ENCODE results near the gene CDK8. TPM values are rescaled to one million over a fixed set of nuclear protein-coding genes. Genes with fewer than 3 reads are reported as not detected.
A peak's percentile ranks its signal among the peaks of the same experiment; 100 is the strongest.

Gene CDK8
- total and polyA plus RNA-seq, 2 experiments from 2014 or later: 13.6 to 24.0 TPM

DNA sequence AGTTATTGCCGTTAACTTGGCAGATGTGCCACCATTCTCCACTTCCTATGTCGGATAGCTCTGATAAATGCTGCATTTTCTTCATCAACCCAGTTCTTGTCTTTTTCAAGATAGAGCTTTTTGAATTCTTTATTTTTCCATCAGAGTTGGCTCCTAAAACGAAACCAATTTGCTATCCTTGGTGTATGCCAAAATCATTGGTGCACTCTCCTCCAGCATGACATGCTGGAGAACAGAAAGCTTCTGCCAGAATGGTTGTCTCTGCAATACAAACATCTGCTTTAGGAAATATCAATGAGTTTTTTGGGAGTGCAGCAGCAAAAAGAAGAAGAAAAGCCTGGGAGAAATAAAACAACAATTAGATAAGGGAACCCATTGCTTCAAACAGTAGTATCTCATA is 124.2 kb downstream of the CDK8 start (continued):
- TF ChIP-seq STAT1 (IDR thresholded peaks at IDR 0.05; ENCODE audit: unreplicated experiment): no peak
- TF ChIP-seq, protein P1, sequence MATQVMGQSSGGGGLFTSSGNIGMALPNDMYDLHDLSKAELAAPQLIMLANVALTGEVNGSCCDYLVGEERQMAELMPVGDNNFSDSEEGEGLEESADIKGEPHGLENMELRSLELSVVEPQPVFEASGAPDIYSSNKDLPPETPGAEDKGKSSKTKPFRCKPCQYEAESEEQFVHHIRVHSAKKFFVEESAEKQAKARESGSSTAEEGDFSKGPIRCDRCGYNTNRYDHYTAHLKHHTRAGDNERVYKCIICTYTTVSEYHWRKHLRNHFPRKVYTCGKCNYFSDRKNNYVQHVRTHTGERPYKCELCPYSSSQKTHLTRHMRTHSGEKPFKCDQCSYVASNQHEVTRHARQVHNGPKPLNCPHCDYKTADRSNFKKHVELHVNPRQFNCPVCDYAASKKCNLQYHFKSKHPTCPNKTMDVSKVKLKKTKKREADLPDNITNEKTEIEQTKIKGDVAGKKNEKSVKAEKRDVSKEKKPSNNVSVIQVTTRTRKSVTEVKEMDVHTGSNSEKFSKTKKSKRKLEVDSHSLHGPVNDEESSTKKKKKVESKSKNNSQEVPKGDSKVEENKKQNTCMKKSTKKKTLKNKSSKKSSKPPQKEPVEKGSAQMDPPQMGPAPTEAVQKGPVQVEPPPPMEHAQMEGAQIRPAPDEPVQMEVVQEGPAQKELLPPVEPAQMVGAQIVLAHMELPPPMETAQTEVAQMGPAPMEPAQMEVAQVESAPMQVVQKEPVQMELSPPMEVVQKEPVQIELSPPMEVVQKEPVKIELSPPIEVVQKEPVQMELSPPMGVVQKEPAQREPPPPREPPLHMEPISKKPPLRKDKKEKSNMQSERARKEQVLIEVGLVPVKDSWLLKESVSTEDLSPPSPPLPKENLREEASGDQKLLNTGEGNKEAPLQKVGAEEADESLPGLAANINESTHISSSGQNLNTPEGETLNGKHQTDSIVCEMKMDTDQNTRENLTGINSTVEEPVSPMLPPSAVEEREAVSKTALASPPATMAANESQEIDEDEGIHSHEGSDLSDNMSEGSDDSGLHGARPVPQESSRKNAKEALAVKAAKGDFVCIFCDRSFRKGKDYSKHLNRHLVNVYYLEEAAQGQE (IDR thresholded peaks at IDR 0.05; ENCODE audit: unreplicated experiment): no peak
- no peak for TF ChIP-seq CREB1 (CRISPR knock-in tag; IDR thresholded peaks at IDR 0.05; ENCODE audit: low read depth)

DNA sequence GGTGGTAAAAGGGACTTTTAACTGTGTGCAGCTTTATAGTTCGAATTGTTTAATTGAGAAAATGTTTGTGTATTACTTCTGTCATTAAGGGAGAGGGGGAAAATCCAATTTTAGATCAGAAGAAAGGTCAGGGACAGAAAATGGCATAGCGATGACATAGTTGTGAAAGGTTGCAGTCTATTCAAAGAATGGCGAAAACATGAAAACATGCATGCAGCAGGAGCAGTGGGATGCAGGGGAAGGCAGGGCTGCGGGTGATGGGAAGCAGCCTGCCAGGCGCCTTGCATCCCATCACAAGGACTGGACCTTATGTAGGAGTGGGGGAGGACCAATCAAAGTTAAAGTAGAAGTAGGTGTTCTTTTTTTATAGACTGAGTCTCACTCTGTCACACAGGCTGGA is 125.9 kb downstream of the CDK8 start:
- Mint-ChIP-seq H3K4me3 (no peak overlapping the region), H3K36me3 (ENCODE audit: low read depth) (no peaks in the 10 kb centered on the region), H3K27ac (peak overlapping the region; percentile 29), H3K27me3 (ENCODE audit: insufficient read depth, low read depth, poor library complexity) (peaks cover 3% of the 10 kb centered on the region), H3K9me3 (no peaks in the 10 kb centered on the region), H3K4me1 (peaks cover 18% of the 10 kb centered on the region; the same call in 2 of the 3 replicates)
- DNase-seq (ENCODE audit: low spot score) (no peak), ATAC-seq (no peak)
- H3F3A ChIP-seq (replicated peaks; ENCODE audit: low read depth): no peaks in the 10 kb centered on the region
- H3K27ac ChIP-seq (ENCODE audit: low read depth): no peak overlapping the region
- no peak overlapping the region for H3K4me2 ChIP-seq
- H3K36me3 ChIP-seq (ENCODE audit: insufficient read depth): no peaks in the 10 kb centered on the region
- no peaks in the 10 kb centered on the region for H3K27me3 ChIP-seq (ENCODE audit: insufficient read depth)
- no peak overlapping the region for H2AFZ ChIP-seq
- no peak overlapping the region for H3K4me3 ChIP-seq
- no peaks in the 10 kb centered on the region for H4K20me1 ChIP-seq (replicated peaks; ENCODE audit: insufficient read depth)
- no peaks in the 10 kb centered on the region for H3K9me2 ChIP-seq (ENCODE audit: insufficient read depth)
- no peaks in the 10 kb centered on the region for H3K79me2 ChIP-seq (replicated peaks; ENCODE audit: insufficient read depth)
- no peaks in the 10 kb centered on the region; the same call in 1 of the 2 replicates for H3K4me1 ChIP-seq (ENCODE audit: insufficient read depth)
- TF ChIP-seq POLR2AphosphoS5 (IDR thresholded peaks at IDR 0.05; ENCODE audit: low read depth) (no peak), ZNF114 (CRISPR knock-in tag; IDR thresholded peaks at IDR 0.05) (no peak), STAT1 (IDR thresholded peaks at IDR 0.05; ENCODE audit: unreplicated experiment) (no peak), EZH2phosphoT487 (IDR thresholded peaks at IDR 0.05; ENCODE audit: unreplicated experiment) (no peak), NANOG (IDR thresholded peaks at IDR 0.05; ENCODE audit: borderline replicate concordance) (no peak), ZNF331 (CRISPR knock-in tag; IDR thresholded peaks at IDR 0.05; ENCODE audit: low read depth) (no peak), CREB1 (CRISPR knock-in tag; IDR thresholded peaks at IDR 0.05; ENCODE audit: low read depth) (no peak)
- TF ChIP-seq, protein P1 (IDR thresholded peaks at IDR 0.05; ENCODE audit: unreplicated experiment): no peak
- TF ChIP-seq, protein P2, sequence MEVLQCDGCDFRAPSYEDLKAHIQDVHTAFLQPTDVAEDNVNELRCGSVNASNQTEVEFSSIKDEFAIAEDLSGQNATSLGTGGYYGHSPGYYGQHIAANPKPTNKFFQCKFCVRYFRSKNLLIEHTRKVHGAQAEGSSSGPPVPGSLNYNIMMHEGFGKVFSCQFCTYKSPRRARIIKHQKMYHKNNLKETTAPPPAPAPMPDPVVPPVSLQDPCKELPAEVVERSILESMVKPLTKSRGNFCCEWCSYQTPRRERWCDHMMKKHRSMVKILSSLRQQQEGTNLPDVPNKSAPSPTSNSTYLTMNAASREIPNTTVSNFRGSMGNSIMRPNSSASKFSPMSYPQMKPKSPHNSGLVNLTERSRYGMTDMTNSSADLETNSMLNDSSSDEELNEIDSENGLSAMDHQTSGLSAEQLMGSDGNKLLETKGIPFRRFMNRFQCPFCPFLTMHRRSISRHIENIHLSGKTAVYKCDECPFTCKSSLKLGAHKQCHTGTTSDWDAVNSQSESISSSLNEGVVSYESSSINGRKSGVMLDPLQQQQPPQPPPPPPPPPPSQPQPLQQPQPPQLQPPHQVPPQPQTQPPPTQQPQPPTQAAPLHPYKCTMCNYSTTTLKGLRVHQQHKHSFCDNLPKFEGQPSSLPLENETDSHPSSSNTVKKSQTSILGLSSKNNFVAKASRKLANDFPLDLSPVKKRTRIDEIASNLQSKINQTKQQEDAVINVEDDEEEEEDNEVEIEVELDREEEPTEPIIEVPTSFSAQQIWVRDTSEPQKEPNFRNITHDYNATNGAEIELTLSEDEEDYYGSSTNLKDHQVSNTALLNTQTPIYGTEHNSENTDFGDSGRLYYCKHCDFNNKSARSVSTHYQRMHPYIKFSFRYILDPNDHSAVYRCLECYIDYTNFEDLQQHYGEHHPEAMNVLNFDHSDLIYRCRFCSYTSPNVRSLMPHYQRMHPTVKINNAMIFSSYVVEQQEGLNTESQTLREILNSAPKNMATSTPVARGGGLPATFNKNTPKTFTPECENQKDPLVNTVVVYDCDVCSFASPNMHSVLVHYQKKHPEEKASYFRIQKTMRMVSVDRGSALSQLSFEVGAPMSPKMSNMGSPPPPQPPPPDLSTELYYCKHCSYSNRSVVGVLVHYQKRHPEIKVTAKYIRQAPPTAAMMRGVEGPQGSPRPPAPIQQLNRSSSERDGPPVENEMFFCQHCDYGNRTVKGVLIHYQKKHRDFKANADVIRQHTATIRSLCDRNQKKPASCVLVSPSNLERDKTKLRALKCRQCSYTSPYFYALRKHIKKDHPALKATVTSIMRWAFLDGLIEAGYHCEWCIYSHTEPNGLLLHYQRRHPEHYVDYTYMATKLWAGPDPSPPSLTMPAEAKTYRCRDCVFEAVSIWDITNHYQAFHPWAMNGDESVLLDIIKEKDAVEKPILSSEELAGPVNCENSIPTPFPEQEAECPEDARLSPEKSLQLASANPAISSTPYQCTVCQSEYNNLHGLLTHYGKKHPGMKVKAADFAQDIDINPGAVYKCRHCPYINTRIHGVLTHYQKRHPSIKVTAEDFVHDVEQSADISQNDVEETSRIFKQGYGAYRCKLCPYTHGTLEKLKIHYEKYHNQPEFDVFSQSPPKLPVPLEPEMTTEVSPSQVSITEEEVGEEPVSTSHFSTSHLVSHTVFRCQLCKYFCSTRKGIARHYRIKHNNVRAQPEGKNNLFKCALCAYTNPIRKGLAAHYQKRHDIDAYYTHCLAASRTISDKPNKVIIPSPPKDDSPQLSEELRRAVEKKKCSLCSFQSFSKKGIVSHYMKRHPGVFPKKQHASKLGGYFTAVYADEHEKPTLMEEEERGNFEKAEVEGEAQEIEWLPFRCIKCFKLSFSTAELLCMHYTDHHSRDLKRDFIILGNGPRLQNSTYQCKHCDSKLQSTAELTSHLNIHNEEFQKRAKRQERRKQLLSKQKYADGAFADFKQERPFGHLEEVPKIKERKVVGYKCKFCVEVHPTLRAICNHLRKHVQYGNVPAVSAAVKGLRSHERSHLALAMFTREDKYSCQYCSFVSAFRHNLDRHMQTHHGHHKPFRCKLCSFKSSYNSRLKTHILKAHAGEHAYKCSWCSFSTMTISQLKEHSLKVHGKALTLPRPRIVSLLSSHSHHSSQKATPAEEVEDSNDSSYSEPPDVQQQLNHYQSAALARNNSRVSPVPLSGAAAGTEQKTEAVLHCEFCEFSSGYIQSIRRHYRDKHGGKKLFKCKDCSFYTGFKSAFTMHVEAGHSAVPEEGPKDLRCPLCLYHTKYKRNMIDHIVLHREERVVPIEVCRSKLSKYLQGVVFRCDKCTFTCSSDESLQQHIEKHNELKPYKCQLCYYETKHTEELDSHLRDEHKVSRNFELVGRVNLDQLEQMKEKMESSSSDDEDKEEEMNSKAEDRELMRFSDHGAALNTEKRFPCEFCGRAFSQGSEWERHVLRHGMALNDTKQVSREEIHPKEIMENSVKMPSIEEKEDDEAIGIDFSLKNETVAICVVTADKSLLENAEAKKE (CRISPR knock-in tag; IDR thresholded peaks at IDR 0.05): no peak
- TF ChIP-seq, protein P3, sequence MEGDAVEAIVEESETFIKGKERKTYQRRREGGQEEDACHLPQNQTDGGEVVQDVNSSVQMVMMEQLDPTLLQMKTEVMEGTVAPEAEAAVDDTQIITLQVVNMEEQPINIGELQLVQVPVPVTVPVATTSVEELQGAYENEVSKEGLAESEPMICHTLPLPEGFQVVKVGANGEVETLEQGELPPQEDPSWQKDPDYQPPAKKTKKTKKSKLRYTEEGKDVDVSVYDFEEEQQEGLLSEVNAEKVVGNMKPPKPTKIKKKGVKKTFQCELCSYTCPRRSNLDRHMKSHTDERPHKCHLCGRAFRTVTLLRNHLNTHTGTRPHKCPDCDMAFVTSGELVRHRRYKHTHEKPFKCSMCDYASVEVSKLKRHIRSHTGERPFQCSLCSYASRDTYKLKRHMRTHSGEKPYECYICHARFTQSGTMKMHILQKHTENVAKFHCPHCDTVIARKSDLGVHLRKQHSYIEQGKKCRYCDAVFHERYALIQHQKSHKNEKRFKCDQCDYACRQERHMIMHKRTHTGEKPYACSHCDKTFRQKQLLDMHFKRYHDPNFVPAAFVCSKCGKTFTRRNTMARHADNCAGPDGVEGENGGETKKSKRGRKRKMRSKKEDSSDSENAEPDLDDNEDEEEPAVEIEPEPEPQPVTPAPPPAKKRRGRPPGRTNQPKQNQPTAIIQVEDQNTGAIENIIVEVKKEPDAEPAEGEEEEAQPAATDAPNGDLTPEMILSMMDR (conservative IDR thresholded peaks at IDR 0.05; ENCODE audit: low read depth in 2 of 2): no peak

Data from GM23338 (cell line).